GM18498 (cell line): ENCODE results near the gene CACNA1C.

Experiments used
- ATAC-seq: cut with Tn5 transposase; IDR thresholded peaks from one replicate; pipeline ENCODE4 v1.9.1; 2021; ENCODE audit warnings: mild to moderate bottlenecking, moderate library complexity; ENCODE audit not compliant: unreplicated experiment

Gene CACNA1C

GRCh38 chr12:2402073-2402579 is 349.3 kb downstream of the CACNA1C start:
- ATAC-seq = no peak

DNA sequence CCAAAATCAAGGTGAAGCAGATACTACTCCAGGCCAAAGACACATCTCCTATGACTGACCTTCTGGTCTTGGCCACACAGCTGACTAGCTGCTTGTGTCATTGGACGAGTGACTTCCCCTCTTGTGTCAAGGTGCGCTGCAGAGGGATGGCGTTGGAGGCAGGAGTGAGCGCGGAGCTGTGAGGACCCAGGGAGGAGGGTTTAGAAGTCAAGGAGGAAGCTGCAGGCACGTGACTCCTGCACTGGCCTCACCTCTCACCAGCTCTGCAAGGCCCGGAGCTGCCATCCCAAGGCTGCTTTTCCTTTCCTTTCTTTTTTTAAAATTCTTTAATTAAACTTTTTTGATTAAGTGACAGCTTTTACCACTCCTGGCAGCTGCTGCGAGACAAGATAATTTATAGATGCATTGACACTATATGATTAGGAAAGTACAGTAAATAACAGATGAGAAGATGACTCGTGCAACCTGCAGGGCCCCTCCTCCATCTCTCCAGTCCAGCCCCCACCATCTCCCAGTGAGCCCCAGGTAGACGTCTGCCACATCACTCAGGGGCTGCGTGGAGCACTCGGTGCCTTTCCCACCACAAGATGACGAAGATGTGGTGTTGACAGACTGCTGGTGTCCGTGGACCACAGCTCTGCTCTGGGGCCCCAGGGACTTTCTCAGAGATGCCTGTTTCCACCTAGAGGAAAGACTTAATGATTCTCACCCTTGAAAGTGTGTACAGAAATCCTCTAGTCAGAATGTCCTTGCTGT is 350.6 kb downstream of the CACNA1C start:
- no peak for ATAC-seq

DNA sequence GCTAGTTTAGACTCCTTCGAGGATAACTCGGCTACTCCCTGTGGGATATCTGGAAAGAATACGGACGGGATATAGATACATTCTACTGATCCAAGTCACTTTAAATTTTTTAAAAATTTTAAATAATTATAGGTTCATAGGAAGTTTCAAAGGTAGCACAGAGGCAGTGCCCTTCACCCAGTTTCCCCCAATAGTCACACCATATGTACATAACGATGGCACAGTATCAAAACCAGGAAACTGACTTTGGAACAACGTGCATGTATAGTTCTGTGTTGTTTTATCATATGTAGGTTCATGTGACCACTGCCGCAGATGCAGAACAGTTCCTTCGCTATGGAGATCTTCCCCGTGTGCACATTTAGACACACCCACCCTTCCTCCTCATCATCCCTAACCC is 352.3 kb downstream of the CACNA1C start:
- ATAC-seq = no peak

- no peak for ATAC-seq
Observed at GRCh38 chr12:2406903-2407302, 354.1 kb downstream of the CACNA1C start.

- ATAC-seq = no peak
Observed at GRCh38 chr12:2408262-2408661, 355.5 kb downstream of the CACNA1C start.

DNA sequence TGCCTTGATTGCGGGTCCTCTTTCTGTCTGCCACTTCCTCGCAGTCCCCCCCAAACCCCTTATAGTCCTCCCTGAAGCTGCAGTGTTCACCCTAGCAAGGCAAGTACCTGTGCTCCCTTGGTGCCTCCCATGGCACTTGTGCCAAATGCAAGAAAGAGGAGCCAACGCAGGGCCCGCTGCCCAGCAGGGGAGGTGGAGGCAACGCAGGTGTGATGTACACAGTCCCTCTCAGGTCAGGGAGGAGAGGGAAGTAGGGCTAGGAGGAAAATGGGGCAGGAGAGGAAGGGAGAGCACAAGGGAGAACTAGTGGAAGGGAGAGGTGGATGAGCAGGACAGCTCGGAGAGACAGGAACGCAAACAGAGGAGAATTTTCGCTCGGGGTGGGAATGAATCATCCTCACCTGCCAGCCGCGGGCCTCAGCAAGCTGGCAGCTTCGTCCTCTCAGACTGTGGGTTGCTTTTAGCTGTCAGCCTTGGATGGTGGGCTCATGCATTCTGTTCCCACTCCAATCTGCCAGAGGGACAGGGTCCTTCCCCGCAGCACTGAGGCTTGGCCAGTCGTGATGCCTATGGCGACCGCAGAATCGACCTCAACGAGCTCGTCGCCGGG is 357.0 kb downstream of the CACNA1C start:
- ATAC-seq = no peak

DNA sequence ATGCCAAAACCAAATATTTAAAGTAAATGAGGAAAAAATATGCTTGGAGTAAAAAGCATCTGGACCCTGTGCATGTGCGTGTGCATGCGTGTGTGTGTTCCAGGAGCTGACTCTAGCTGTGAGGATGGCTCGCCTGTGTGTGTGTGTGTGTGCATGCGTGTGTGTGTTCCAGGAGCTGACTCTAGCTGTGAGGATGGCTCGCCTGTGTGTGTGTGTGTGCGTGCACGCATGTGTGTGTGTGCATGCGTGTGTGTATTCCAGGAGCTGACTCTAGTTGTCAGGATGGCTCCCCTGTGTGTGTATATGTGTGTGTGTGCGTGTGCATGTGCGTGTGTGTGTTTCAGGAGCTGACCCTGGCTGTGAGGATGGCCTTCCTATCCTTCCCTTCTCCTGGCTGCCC is 357.7 kb downstream of the CACNA1C start:
- no peak for ATAC-seq

DNA sequence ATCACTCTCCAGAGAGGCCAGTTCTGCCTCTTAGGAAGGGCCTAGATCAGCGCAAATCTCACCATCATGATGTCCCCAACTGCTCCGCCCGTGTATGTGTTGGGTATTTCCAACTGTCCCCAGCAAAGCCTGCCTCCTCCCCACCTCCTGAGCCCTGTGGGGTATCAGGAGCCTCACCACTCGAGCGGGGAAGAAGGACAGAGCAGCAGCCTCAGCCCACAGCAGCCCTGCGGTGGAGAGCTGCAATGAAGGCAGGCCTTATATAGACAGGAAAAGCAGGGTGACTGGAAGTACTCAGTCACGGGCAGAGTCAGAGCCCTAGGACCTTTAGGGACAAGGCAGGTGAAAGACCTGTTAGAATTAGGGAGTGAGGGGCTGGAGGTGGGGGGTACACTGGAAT is 358.2 kb downstream of the CACNA1C start:
- ATAC-seq = no peak

DNA sequence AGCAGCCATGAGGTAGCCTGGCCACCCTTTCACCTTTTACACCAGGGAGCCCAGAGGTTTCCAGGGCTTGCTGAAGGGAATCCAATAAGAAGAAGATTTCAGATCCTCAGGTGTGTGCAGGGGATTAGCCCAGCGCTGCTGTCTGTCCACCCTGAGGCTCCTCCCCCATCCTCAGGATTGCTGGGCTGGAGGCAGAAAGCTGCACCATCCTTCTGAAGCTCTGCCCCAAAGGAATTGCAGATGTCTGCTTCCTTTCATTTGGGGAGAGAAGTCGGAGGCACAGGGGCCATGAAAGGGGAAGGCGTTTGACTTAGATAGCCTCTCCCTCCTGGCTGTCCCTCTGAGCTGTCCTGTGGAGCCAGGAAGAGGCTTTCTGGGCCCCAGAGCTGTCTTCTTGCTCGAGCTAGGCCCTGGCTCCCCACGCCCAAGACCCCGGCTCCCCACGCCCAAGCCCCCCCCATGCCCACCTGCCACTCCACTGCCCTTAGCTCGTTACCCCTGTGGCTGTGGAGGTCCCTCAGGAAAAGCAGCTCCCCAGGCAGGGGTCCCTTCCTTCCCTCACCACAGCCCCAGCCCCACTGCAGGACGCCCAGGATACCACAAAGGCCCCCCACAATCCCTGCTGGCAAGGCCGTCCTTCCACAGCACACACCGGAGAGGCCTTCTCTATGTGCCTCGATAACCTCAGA is 359.0 kb downstream of the CACNA1C start:
- no peak for ATAC-seq

- no peak for ATAC-seq
Observed at GRCh38 chr12:2412305-2412643, 359.5 kb downstream of the CACNA1C start.

DNA sequence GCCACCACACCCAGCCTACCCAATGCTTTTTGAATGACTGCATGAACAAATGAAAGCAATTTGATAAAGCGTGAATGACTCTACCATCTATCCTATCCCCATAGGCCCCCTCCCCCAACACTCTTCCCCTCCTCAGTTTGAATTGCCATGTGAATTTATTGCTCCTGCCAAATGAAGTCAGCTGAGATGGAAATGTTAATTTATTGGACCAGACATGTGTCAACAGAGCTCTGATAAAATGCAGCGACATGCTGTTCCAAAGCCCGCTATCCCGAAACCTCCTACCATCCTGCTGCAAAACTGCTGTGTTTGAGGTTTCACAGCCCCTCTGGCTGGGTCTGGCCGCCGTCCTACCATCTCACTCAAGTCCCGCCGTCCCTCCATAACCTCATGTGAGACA is 360.5 kb downstream of the CACNA1C start:
- ATAC-seq = no peak

GRCh38 chr12:2413999-2414792 is 361.4 kb downstream of the CACNA1C start:
- ATAC-seq = no peak

- no peak for ATAC-seq
Observed at GRCh38 chr12:2414810-2415567, 362.2 kb downstream of the CACNA1C start.

DNA sequence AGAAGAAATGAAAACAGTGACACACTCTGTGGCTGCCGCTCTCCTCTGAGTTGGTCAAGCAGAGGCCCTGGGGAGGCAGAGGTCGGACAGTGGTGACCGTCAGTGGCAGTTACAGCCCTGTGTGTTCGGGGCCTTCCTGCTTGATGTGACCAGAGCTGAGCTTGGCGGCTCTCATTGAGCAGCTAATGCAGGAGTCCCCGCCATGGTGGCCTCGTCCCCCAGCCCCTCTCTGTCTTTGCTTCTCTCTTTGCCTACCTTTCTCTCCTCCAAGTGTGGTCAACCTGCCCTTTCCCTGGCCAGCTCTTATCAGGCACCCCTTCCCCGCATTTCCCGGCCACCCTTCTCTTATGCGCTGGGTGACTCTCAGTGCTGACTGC is 362.8 kb downstream of the CACNA1C start:
- ATAC-seq = no peak

DNA sequence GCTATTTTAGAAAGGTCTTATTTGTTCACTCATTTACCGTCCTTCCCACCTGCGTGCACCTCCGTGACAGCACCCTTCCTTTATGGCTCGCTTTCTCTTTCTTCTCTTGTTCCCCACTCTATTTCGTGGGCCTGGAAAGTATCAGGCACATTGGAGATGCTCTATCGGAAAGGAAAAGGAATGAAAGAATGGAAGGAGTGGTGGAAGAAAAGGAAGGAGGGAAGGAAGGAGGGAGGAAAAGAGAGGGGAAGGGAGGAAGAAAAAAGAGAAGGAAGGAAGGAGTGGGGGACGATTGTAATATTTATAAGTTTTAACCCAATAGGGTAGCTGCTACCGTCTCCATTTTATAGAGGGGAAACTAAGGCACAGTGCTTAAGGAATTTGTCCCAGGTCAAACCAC is 363.4 kb downstream of the CACNA1C start:
- ATAC-seq = no peak

DNA sequence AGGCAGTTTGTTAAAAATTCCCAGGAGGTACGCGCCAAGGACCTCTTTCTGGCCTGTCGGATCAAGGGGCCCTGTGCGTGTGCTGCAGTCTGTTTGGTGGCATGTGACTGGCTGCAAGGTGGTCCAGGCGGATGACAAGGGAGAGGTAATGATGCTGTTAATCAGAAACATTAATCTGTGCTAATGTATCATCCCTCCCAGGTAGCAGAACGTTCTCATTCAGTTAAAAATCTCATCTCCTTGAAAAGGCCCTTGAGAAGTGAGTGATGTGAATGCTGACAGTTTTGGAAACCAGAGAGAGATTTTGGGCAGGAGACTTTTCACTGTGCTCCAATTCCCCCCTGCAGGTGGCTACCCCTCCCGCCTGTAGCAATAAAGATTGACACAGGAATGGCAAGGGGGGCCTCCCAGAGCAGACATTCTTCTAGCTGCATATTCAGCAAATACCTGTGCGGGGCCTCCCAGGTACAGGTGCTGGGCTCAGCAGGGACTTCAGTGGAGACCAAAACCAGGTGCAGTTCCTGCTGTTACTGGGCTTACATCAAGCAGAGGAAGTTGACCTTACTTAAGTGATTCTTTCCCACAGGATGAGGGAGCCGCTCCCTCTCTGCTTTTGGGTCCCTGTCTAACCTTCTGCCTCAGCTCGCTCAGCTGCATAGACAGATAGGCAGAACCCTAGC is 364.8 kb downstream of the CACNA1C start:
- ATAC-seq = no peak

- ATAC-seq = no peak
Observed at GRCh38 chr12:2418579-2418978, 365.8 kb downstream of the CACNA1C start.

GRCh38 chr12:2422591-2422990 is 369.8 kb downstream of the CACNA1C start:
- no peak for ATAC-seq

GRCh38 chr12:2429032-2429431 is 376.2 kb downstream of the CACNA1C start:
- ATAC-seq = no peak

- ATAC-seq = no peak
Observed at GRCh38 chr12:2431810-2432209, 379.0 kb downstream of the CACNA1C start.
